SK-N-SH treated with all-trans-retinoic acid at 6 μM for 48 hours (cell line): ENCODE measurements around the gene MALT1.
A peak's percentile ranks its signal among the peaks of the same experiment; 100 is the strongest.

Experiments
- ATAC-seq: fragments of 200-7000 bp; cut with Tn5 transposase; 3 replicates; pipeline ENCODE4 v1.9.1; 2020; ENCODE audit warnings: mild to moderate bottlenecking, moderate library complexity
- ARNTL ChIP-seq: fragments of 450-650 bp; formaldehyde crosslinking; IDR thresholded peaks from 2 replicates; pipeline ENCODE4 v1.5.0; 2020; ENCODE audit warnings: low read depth, mild to moderate bottlenecking, moderate library complexity, borderline replicate concordance
- CSDC2 ChIP-seq: fragments of 250-450 bp; sonication (Bioruptor Pico); IDR thresholded peaks from 2 replicates; pipeline ENCODE4 v1.5.0; 2020; ENCODE audit warnings: mild to moderate bottlenecking, moderate library complexity
- ESRRG ChIP-seq: fragments of 250-450 bp; sonication (Bioruptor Pico); IDR thresholded peaks from 2 replicates; pipeline ENCODE4 v1.6.1; 2021; ENCODE audit warnings: mild to moderate bottlenecking
- GLIS3 ChIP-seq: fragments of 250-450 bp; sonication (Bioruptor Pico); IDR thresholded peaks from 2 replicates; pipeline ENCODE4 v1.5.0; 2020; ENCODE audit warnings: mild to moderate bottlenecking, moderate library complexity
- ISL1 ChIP-seq: fragments of 250-450 bp; sonication (Bioruptor Pico); IDR thresholded peaks from 2 replicates; pipeline ENCODE4 v2.1.2; 2022; ENCODE audit warnings: mild to moderate bottlenecking, moderate library complexity
- OSR1 ChIP-seq: fragments of 250-450 bp; sonication (Bioruptor Pico); IDR thresholded peaks from 2 replicates; pipeline ENCODE4 v1.8.0; 2022; ENCODE audit warnings: moderate library complexity, mild to moderate bottlenecking, inconsistent platforms
- PPARA ChIP-seq: fragments of 250-450 bp; sonication (Bioruptor Pico); IDR thresholded peaks from 2 replicates; pipeline ENCODE4 v1.5.0; 2020; ENCODE audit warnings: mild to moderate bottlenecking, borderline replicate concordance
- RARB ChIP-seq: fragments of 250-450 bp; sonication (Bioruptor Pico); IDR thresholded peaks from 2 replicates; pipeline ENCODE4 v1.8.0; 2021; ENCODE audit warnings: mild to moderate bottlenecking, moderate library complexity
- SNAI2 ChIP-seq: fragments of 250-450 bp; sonication (Bioruptor Pico); IDR thresholded peaks from 2 replicates; pipeline ENCODE4 v1.5.0; 2020; ENCODE audit warnings: mild to moderate bottlenecking, moderate library complexity
- TCF4 ChIP-seq: fragments of 250-450 bp; sonication (Bioruptor Pico); IDR thresholded peaks from 2 replicates; pipeline ENCODE4 v1.8.0; 2021; ENCODE audit warnings: mild to moderate bottlenecking, moderate library complexity, borderline replicate concordance
- TOX ChIP-seq: fragments of 250-450 bp; sonication (Bioruptor Pico); IDR thresholded peaks from 2 replicates; pipeline ENCODE4 v1.8.0; 2021; ENCODE audit warnings: mild to moderate bottlenecking, moderate library complexity, borderline replicate concordance
- ZC3H10 ChIP-seq: fragments of 250-450 bp; sonication (Bioruptor Pico); IDR thresholded peaks from 2 replicates; pipeline ENCODE4 v1.5.1; 2021; ENCODE audit warnings: mild to moderate bottlenecking, moderate library complexity
- ZFP3 ChIP-seq: fragments of 250-450 bp; sonication (Bioruptor Pico); IDR thresholded peaks from 2 replicates; pipeline ENCODE4 v1.5.0; 2020; ENCODE audit warnings: mild to moderate bottlenecking, moderate library complexity
- ZFP30 ChIP-seq: fragments of 450-650 bp; formaldehyde crosslinking; IDR thresholded peaks from 2 replicates; pipeline ENCODE4 v1.5.0; 2022; ENCODE audit warnings: mild to moderate bottlenecking, moderate library complexity
- ZNF565 ChIP-seq: fragments of 450-650 bp; formaldehyde crosslinking; conservative IDR thresholded peaks from 2 replicates; pipeline ENCODE4 v1.5.0; 2020; ENCODE audit warnings: low read depth, mild to moderate bottlenecking, moderate library complexity
- ZNF70 ChIP-seq: fragments of 450-650 bp; formaldehyde crosslinking; IDR thresholded peaks from 2 replicates; pipeline ENCODE4 v1.5.0; 2020; ENCODE audit warnings: mild to moderate bottlenecking, moderate library complexity
- TF ChIP-seq, protein P1 (sequence below): fragments of 250-450 bp; sonication (Bioruptor Pico); IDR thresholded peaks from 2 replicates; pipeline ENCODE4 v1.5.0; 2020; ENCODE audit warnings: mild to moderate bottlenecking, moderate library complexity
- TF ChIP-seq, protein P2 (sequence below): fragments of 250-450 bp; sonication (Bioruptor Pico); IDR thresholded peaks from 2 replicates; pipeline ENCODE4 v1.8.0; 2020; ENCODE audit warnings: mild to moderate bottlenecking, moderate library complexity, borderline replicate concordance
- TF ChIP-seq, protein P3 (sequence below): fragments of 250-450 bp; sonication (Bioruptor Pico); IDR thresholded peaks from 2 replicates; pipeline ENCODE4 v1.5.1; 2020; ENCODE audit warnings: low read depth, mild to moderate bottlenecking, moderate library complexity
- TF ChIP-seq, protein P4 (sequence below): fragments of 250-450 bp; sonication (Bioruptor Pico); IDR thresholded peaks from 2 replicates; pipeline ENCODE4 v1.5.1; 2021; ENCODE audit warnings: mild to moderate bottlenecking, moderate library complexity

MALT1 gene

DNA sequence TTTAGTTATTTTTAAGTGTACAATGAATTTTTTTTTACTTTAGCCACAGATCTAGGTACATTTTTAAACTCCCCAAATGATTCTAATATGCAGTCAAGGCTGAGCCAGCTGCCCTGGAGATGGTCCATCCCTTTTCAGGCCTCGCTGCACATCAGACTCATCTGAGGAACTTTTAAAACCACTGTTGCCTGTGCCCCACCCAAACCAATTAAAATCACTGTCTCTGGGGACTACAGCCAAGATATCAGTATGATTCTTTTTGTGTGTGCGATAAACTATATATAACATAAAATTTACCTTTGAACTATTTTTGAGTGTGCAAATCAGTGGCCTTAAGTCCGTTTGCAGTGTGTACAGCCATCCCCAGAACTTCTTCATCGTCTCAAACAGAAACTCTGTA, 9.1 kb upstream of the MALT1 start (continued):
- TF ChIP-seq, protein P1, sequence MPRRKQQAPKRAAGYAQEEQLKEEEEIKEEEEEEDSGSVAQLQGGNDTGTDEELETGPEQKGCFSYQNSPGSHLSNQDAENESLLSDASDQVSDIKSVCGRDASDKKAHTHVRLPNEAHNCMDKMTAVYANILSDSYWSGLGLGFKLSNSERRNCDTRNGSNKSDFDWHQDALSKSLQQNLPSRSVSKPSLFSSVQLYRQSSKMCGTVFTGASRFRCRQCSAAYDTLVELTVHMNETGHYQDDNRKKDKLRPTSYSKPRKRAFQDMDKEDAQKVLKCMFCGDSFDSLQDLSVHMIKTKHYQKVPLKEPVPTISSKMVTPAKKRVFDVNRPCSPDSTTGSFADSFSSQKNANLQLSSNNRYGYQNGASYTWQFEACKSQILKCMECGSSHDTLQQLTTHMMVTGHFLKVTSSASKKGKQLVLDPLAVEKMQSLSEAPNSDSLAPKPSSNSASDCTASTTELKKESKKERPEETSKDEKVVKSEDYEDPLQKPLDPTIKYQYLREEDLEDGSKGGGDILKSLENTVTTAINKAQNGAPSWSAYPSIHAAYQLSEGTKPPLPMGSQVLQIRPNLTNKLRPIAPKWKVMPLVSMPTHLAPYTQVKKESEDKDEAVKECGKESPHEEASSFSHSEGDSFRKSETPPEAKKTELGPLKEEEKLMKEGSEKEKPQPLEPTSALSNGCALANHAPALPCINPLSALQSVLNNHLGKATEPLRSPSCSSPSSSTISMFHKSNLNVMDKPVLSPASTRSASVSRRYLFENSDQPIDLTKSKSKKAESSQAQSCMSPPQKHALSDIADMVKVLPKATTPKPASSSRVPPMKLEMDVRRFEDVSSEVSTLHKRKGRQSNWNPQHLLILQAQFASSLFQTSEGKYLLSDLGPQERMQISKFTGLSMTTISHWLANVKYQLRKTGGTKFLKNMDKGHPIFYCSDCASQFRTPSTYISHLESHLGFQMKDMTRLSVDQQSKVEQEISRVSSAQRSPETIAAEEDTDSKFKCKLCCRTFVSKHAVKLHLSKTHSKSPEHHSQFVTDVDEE (CRISPR knock-in tag): no peak
- TF ChIP-seq ISL1 (CRISPR knock-in tag): no peak
- no peak for TF ChIP-seq ZFP3 (CRISPR knock-in tag)

DNA sequence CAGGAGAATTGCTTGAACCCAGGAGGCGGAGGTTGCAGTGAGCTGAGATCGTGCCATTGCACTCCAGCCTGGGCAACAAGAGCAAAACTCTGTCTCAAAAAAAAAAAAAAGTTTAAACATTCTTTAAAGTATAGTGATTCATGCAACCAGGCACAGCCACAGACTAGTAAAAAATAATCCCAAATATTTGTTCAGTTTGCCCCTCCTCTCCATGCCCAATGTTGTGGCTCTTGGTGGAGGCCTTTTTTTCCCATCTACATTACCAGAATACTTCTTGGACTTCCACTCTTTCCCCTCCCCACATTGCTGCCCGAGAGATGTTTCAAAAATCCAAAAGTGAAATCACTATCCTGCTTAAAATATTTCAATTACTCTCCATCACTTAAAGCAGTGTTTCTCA, 5.1 kb upstream of the MALT1 start:
- ATAC-seq: no peak
- TF ChIP-seq PPARA (no peak), GLIS3 (CRISPR knock-in tag) (no peak), ZNF565 (CRISPR knock-in tag) (no peak), CSDC2 (CRISPR knock-in tag) (no peak), SNAI2 (no peak), ZFP3 (CRISPR knock-in tag) (no peak), ESRRG (CRISPR knock-in tag) (no peak), ZFP30 (CRISPR knock-in tag) (no peak), ISL1 (CRISPR knock-in tag) (no peak), TOX (CRISPR knock-in tag) (no peak), TCF4 (CRISPR knock-in tag) (no peak)
- TF ChIP-seq, protein P1 (CRISPR knock-in tag): no peak
- TF ChIP-seq, protein P2, sequence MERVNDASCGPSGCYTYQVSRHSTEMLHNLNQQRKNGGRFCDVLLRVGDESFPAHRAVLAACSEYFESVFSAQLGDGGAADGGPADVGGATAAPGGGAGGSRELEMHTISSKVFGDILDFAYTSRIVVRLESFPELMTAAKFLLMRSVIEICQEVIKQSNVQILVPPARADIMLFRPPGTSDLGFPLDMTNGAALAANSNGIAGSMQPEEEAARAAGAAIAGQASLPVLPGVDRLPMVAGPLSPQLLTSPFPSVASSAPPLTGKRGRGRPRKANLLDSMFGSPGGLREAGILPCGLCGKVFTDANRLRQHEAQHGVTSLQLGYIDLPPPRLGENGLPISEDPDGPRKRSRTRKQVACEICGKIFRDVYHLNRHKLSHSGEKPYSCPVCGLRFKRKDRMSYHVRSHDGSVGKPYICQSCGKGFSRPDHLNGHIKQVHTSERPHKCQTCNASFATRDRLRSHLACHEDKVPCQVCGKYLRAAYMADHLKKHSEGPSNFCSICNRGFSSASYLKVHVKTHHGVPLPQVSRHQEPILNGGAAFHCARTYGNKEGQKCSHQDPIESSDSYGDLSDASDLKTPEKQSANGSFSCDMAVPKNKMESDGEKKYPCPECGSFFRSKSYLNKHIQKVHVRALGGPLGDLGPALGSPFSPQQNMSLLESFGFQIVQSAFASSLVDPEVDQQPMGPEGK (CRISPR knock-in tag): no peak

DNA sequence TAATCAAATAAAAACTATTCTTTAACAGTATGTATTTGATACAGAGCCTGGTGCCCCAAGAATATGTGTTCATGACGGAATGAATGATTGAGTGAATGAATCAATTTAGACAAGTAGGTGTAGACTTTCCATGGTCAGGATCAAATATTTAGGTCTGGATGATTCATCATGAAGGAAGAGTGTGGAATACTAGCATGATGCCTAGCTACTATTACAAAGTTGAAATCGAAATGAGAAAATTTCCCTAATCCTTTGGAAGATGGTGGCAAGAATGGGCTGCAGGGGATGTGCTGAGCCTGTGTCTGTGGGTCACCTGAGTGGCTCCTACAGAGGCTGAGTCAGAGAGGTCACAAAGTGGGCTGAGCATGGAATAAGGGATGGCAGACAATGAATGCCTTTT, 3.1 kb upstream of the MALT1 start:
- no peak for ATAC-seq
- TF ChIP-seq, protein P3, sequence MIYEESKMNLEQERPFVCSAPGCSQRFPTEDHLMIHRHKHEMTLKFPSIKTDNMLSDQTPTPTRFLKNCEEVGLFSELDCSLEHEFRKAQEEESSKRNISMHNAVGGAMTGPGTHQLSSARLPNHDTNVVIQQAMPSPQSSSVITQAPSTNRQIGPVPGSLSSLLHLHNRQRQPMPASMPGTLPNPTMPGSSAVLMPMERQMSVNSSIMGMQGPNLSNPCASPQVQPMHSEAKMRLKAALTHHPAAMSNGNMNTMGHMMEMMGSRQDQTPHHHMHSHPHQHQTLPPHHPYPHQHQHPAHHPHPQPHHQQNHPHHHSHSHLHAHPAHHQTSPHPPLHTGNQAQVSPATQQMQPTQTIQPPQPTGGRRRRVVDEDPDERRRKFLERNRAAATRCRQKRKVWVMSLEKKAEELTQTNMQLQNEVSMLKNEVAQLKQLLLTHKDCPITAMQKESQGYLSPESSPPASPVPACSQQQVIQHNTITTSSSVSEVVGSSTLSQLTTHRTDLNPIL: no peak
- TF ChIP-seq RARB (CRISPR knock-in tag): no peak
- no peak for TF ChIP-seq OSR1 (CRISPR knock-in tag)
- TF ChIP-seq ESRRG (CRISPR knock-in tag): no peak
- TF ChIP-seq, all 23 proteins: peak for 0

DNA sequence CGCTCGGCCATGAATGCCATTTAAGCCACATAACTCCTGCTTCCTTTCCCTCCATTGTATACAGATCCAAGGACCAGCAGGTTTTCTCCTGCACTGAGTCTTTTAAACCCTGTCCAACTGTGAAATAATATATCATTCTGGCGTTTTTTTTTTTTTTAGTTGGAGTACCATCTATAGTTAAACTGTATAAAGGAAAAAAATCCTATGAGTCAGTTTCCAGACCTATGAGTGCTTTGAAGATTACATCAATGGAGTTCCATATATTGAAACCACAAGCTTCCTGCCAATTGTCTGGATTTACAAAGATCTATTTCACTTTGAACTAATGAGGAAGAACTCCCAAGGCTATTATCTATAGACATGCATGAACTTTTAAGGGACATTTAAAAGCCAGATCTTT, 2.4 kb upstream of the MALT1 start:
- peak; percentile 8; the same call in 2 of the 3 replicates for ATAC-seq
- TF ChIP-seq, protein P4, sequence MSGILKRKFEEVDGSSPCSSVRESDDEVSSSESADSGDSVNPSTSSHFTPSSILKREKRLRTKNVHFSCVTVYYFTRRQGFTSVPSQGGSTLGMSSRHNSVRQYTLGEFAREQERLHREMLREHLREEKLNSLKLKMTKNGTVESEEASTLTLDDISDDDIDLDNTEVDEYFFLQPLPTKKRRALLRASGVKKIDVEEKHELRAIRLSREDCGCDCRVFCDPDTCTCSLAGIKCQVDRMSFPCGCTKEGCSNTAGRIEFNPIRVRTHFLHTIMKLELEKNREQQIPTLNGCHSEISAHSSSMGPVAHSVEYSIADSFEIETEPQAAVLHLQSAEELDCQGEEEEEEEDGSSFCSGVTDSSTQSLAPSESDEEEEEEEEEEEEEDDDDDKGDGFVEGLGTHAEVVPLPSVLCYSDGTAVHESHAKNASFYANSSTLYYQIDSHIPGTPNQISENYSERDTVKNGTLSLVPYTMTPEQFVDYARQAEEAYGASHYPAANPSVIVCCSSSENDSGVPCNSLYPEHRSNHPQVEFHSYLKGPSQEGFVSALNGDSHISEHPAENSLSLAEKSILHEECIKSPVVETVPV: no peak
- no peak for TF ChIP-seq PPARA
- TF ChIP-seq SNAI2: no peak
- TF ChIP-seq, protein P2 (CRISPR knock-in tag): no peak
- TF ChIP-seq ARNTL (CRISPR knock-in tag): no peak
- no peak for TF ChIP-seq ZFP30 (CRISPR knock-in tag)
- no peak for TF ChIP-seq ESRRG (CRISPR knock-in tag)
- no peak for TF ChIP-seq ZNF70 (CRISPR knock-in tag)
- no peak for TF ChIP-seq CSDC2 (CRISPR knock-in tag)
- TF ChIP-seq ZC3H10 (CRISPR knock-in tag): no peak
- TF ChIP-seq, all 23 proteins: peak for 0
